Head of caudate nucleus (tissue), 42 donors: ENCODE measurements around the gene PAQR5.
"Not testable (repeated sequence)": the region's sequence is repeated elsewhere in the genome, so short reads cannot be mapped to it uniquely, and the experiment has no call there.

Experiments
- DNase-seq, 42 donors: peaks; one replicate each; pipeline versions ENCODE4 v3.0.0 to v3.0.0-alpha.2; 2020 to 2021; ENCODE audit warnings: mixed read lengths in 7 of 42
- intact Hi-C: fragments of 100-400 bp; cut with DNase I; formaldehyde crosslinking; loops from one replicate; pipeline ENCODE4 v1.15.0; 2022

The PAQR5 gene

GRCh38 chr15:69341356-69341755, 42.6 kb downstream of the PAQR5 start:
- intact Hi-C loops, result no loop called here

GRCh38 chr15:69342460-69343076, 43.9 kb downstream of the PAQR5 start:
- intact Hi-C loops, result no loop called here
- no peak for DNase-seq

More at GRCh38 chr15:69341356-69341755, 42.6 kb downstream of the PAQR5 start:
- DNase-seq, result no peak

- DNase-seq, result no peak
- intact Hi-C loops, result no loop called here
Observed at GRCh38 chr15:69343133-69343532, 44.4 kb downstream of the PAQR5 start.

GRCh38 chr15:69344238-69344637, 45.5 kb downstream of the PAQR5 start:
- DNase-seq, result no peak

GRCh38 chr15:69346112-69346511, 47.4 kb downstream of the PAQR5 start:
- DNase-seq, result no peak
- intact Hi-C loops, result no loop called here

More at GRCh38 chr15:69344238-69344637, 45.5 kb downstream of the PAQR5 start:
- intact Hi-C loops, result no loop called here

- DNase-seq, result no peak
- intact Hi-C loops, result no loop called here
Observed at GRCh38 chr15:69351333-69351732, 52.6 kb downstream of the PAQR5 start.

GRCh38 chr15:69351884-69352283, 53.2 kb downstream of the PAQR5 start:
- no peak for DNase-seq
- intact Hi-C loops, result no loop called here

GRCh38 chr15:69357773-69358771, 59.4 kb downstream of the PAQR5 start:
- intact Hi-C loops, result no loop called here
- no peak for DNase-seq

- intact Hi-C loops, result no loop called here
- DNase-seq, result no peak
Observed at GRCh38 chr15:69358850-69359249, 60.1 kb downstream of the PAQR5 start.

- peak in 1 of 42 donors; percentile 13 for DNase-seq
- intact Hi-C loops, result no loop called here
Observed at GRCh38 chr15:69359722-69360121, 61.0 kb downstream of the PAQR5 start.

- intact Hi-C loops, result no loop called here
- no peak for DNase-seq
Observed at GRCh38 chr15:69360642-69361041, 61.9 kb downstream of the PAQR5 start.

GRCh38 chr15:69367236-69367635, 68.5 kb downstream of the PAQR5 start:
- DNase-seq, result peak in 1 of 42 donors; percentile 25
- intact Hi-C loops, result no loop called here

GRCh38 chr15:69369631-69370030, 70.9 kb downstream of the PAQR5 start:
- intact Hi-C loops, result no loop called here
- DNase-seq, result no peak

- DNase-seq, result no peak
- intact Hi-C loops, result no loop called here
Observed at GRCh38 chr15:69373406-69373805, 74.7 kb downstream of the PAQR5 start.

GRCh38 chr15:69375151-69375790, 76.6 kb downstream of the PAQR5 start:
- DNase-seq, result no peak
- intact Hi-C loops, result no loop called here

- DNase-seq, result peak in 1 of 42 donors; percentile 15
Observed at GRCh38 chr15:69377216-69377970, 78.7 kb downstream of the PAQR5 start.

GRCh38 chr15:69380100-69380725, 81.5 kb downstream of the PAQR5 start:
- intact Hi-C loops, result no loop called here
- peak in 1 of 42 donors; percentile 31 for DNase-seq

More at GRCh38 chr15:69377216-69377970, 78.7 kb downstream of the PAQR5 start:
- intact Hi-C loops, result no loop called here

- intact Hi-C loops, result no loop called here
- peak in 1 of 42 donors; percentile 30 for DNase-seq
Observed at GRCh38 chr15:69380726-69381105, 82.0 kb downstream of the PAQR5 start.

GRCh38 chr15:69382176-69382575, 83.5 kb downstream of the PAQR5 start:
- intact Hi-C loops, result not testable (repeated sequence)
- peak in 1 of 42 donors; percentile 15 for DNase-seq
